Smooth muscle cell of trachea (primary cell): ENCODE results near the gene PLG. TPM values are rescaled to one million over a fixed set of nuclear protein-coding genes. Genes with fewer than 3 reads are reported as not detected.

Experiments used
- total RNA-seq: library from RNA; depleted of rRNA; stranded (reverse); fragments of >200 nt; gene quantifications from 2 replicates; pipeline ENCODE4 v1.2.1, GENCODE V29; 2014

The PLG gene
- total RNA-seq: not detected in 2 replicates

DNA sequence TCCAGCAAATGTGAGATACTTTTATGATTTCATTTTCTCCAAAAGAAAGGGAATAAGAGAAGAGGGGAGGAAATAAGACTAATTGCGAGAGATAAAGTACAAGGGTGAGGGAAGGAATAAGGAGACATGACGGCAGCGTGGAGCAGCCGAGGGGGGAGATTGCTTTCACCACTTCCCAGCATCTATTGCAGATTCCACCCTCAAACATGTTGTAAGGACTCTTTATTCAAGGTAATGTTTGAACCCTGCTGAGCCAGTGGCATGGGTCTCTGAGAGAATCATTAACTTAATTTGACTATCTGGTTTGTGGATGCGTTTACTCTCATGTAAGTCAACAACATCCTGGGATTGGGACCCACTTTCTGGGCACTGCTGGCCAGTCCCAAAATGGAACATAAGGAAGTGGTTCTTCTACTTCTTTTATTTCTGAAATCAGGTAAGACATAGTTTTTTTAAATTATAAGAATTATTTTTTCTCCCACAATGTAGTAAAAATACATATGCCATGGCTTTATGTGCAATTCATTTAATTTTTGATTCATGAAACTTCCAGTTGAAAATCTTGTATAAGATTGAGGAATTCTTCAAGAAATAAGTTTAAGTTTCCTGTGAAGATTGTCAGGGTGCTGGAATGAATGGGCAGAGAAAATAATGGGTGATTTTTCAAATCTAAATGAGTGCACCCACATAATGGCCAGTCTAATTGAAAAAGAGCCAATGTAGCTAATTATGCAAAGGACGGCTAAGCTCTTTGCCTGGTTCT is at the start of gene PLG:
PLG (plus strand) TSS at position 327 of the 763 bp plus-strand sequence; CDS start at position 388, 61 bp downstream.

DNA sequence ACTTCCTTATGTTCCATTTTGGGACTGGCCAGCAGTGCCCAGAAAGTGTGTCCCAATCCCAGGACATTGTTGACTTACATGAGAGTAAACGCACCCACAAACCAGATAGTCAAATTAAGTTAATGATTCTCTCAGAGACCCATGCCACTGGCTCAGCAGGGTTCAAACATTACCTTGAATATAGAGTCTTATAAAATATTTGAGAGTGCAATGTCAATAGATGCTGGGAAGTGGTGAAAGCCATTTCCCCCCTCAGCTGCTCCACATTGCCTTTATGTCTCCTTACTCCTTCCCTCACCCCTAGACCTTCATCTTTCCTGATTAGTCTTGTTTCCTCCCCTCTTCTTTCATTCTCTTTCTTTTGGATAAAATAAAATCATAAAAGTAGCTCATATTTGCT is 37.8 kb upstream of the PLG start, which contains the start of gene LPA:
LPA (minus strand) TSS at position 78 of the 400 bp plus-strand sequence; CDS start at position 17, 61 bp downstream.

Other genes starting within 250 kb of the PLG start
- gene LPA, start 38.0 kb upstream of the PLG start, total RNA-seq: not detected in 2 replicates